HUES48 (cell line): ENCODE measurements around the gene TSPAN5.

Source experiments
- H3K27ac ChIP-seq: one replicate; pipeline ENCODE4 v1.7.0; 2013; ENCODE audit warnings: low read depth, low read length, inconsistent platforms
- H3K27me3 ChIP-seq: 2 replicates; pipeline ENCODE4 v1.6.1; 2013; ENCODE audit warnings: mild to moderate bottlenecking, low read length; ENCODE audit not compliant: control insufficient read depth, insufficient read depth
- H3K36me3 ChIP-seq: 2 replicates; pipeline ENCODE4 v1.6.1; 2013; ENCODE audit warnings: low read length; ENCODE audit not compliant: control insufficient read depth, insufficient read depth
- H3K4me1 ChIP-seq: 2 replicates; pipeline ENCODE4 v1.6.1; 2013; ENCODE audit warnings: mild to moderate bottlenecking, low read length; ENCODE audit not compliant: control insufficient read depth, insufficient read depth
- H3K4me3 ChIP-seq: 2 replicates; pipeline ENCODE4 v1.5.1; 2013; ENCODE audit warnings: mild to moderate bottlenecking, low read depth, low read length
- H3K9ac ChIP-seq: 2 replicates; pipeline ENCODE4 v1.6.1; 2013; ENCODE audit warnings: mild to moderate bottlenecking, low read depth, low read length, moderate library complexity
- H3K9me3 ChIP-seq: 2 replicates; pipeline ENCODE4 v1.6.1; 2013; ENCODE audit warnings: low read length; ENCODE audit not compliant: control insufficient read depth, insufficient read depth

TSPAN5 gene

DNA sequence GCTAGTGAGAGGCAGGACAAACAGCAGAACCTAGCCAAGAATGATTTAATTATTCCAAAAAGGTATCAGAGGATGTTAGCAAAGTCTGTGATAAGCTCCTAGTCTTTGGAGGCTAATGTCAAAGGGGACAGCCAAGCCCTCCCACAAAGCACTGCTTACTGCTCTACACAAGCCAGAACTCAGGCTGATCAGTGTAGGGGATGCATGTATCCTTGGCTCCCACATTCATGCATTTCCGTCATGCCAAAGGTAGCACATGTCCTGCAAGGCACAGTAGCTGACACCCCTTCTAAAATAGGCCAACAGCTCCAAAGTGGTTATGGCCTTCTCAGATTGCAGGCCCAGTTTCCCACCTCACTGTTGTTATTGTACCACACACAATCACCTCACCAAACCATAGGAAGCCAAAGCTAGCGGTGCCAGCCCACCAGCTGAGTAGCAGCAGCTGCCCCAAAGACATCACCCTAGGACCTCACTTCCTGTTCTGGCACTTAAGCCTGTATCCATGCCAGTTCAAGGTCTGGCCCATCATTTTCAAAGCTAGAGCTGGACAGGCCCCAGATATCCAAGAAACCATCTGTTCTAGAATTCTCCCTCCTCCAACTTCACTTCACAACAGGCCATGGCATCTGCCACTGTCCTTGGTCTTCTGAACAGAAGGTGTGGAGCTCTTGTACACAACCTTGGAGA is 40.9 kb downstream of the TSPAN5 start:
- H3K4me3 ChIP-seq, result no peak overlapping the region
- H3K9ac ChIP-seq, result no peak overlapping the region
- H3K36me3 ChIP-seq, result no peaks in the 10 kb centered on the region
- no peaks in the 10 kb centered on the region for H3K9me3 ChIP-seq
- H3K4me1 ChIP-seq, result peaks cover 26% of the 10 kb centered on the region
- H3K27ac ChIP-seq, result no peak overlapping the region
- no peaks in the 10 kb centered on the region for H3K27me3 ChIP-seq

DNA sequence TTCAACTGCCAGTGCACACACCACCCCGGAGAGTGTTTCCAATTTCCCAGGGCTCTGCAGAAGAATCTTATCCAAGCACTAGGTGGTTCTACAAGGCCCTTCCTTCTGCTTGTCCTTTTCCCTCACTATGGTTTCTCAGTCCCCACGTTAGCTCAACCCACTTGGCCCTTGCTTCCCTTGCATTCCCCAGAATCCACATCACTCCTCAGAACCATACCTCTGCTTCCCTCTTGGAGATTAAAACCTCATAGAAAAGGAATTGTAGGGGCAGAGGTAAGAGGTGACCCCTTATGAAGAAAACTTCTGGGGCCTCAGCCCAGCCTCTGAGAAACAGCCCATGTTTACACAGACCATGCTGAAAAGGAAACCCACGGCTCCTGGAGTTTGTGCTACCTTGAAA is 42.4 kb downstream of the TSPAN5 start:
- H3K36me3 ChIP-seq, result no peaks in the 10 kb centered on the region
- H3K4me1 ChIP-seq, result peaks cover 34% of the 10 kb centered on the region
- no peak overlapping the region for H3K4me3 ChIP-seq
- no peak overlapping the region for H3K27ac ChIP-seq
- H3K27me3 ChIP-seq, result no peaks in the 10 kb centered on the region
- H3K9ac ChIP-seq, result no peak overlapping the region
- no peaks in the 10 kb centered on the region for H3K9me3 ChIP-seq

DNA sequence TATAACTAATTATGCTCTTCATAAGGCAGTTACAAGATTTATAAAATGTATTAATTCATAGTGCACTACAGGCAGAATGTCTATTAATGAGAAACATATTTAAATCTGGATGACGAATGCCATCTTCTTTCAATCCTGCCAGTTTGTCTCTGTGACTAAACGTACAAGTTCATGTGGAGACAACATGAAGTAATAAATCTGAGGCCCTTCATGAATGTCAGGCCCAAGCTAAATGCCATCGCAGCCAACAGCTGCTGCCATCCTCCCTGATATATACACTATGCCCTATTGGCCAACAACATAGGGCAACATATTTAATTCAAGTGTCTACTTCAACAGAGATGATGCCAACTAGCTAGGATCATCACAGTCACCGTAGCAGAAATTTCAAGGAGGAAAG is 43.7 kb downstream of the TSPAN5 start:
- no peaks in the 10 kb centered on the region for H3K9me3 ChIP-seq
- no peak overlapping the region for H3K27ac ChIP-seq
- no peaks in the 10 kb centered on the region for H3K36me3 ChIP-seq
- no peak overlapping the region for H3K4me3 ChIP-seq
- H3K4me1 ChIP-seq, result peaks cover 36% of the 10 kb centered on the region
- H3K9ac ChIP-seq, result no peak overlapping the region
- H3K27me3 ChIP-seq, result no peaks in the 10 kb centered on the region

DNA sequence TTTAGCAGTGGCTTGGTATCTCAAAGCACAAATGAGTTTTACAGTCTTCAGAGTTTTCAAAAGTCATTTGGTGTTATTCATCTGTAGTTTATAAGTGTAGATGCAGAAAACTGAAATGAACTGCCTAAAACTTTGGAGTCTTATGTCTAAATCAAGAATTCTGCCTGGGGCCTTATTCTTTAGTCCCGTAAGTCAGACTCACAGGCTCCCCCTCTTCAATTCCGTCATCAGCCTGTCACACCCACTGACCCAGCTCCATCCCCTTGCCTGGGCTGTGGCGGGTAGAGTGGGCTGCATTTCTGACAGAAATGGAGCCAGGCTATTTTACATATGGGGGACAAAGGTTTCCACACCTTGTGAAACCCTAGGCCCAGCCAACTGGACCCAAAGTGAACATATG is 44.3 kb downstream of the TSPAN5 start:
- Histone ChIP-seq H3K27ac (no peak overlapping the region), H3K36me3 (no peaks in the 10 kb centered on the region), H3K9me3 (no peaks in the 10 kb centered on the region), H3K4me1 (peaks cover 41% of the 10 kb centered on the region), H3K27me3 (no peaks in the 10 kb centered on the region), H3K9ac (no peak overlapping the region), H3K4me3 (no peak overlapping the region)

DNA sequence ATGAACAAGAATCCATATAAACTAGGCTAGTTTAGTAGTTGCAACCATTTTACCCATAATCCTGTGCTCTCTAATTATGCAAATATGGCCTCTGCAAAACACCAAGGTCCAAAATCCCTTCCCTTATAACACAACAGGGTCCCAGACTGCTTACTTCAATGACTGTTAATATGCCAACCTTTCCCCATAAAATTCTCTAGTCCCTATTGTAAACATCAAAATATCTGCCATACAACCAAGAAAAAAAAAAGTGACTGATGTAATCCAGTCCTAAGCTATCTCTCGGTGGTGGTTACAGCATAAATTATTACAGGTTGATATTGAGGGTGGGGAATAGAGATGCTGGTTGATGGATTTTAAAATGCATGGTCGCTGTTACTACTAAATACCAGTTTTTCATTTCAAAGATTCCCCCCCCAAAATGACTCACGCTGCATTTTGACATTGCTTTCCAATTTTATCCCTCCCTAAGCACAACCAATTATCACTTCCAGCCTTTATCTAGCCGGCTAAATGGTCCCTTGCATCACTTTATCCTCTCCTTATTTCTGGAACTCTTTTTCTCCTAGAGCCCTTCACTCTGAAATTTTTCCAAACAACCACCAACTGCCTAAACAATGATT is 44.8 kb downstream of the TSPAN5 start:
- Histone ChIP-seq H3K4me3 (no peak overlapping the region), H3K9ac (no peak overlapping the region), H3K36me3 (no peaks in the 10 kb centered on the region), H3K27me3 (no peaks in the 10 kb centered on the region), H3K4me1 (peaks cover 42% of the 10 kb centered on the region), H3K27ac (no peak overlapping the region), H3K9me3 (no peaks in the 10 kb centered on the region)

DNA sequence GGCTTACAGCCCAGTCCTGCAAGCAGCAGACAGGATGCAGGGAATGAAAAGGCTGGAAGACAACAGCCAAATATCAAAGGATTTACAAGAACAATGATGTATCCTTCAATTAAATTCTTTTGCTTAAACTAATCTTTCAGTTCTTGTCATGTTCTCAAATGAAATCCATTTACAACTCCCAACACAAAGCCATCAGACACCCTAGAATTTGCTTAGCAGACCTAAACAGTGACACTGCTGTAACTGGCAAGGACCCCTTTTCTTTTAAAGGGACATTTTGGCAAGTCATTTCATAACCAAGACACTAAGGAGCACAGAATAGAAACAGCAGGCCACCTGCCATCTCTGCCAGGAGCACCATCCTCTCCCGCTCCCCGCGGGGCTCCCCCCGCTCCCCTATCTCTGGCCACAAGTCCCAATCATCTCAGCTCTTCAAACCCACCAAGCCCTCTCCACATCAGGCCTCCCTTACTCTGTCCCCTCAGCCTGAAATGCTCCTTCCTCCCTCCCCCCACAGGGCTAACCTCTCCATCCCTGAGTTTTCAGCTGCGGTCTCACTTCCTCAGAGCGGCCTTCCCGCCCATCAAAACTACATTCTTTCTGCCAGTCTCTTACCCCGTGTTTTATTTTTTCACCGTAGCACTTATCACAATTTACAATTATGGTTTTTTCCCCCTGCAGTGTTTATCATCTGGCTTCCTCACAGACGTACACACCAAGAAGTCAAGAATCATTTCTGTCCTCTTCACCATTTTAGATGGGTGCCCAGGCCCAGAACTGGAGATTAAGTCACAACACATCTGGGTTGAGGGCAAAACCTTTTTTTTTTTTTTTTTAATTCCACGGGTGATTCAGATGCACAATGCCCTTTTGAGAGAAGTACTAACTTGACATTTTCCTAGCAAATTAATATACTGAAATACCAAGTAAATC is 45.8 kb downstream of the TSPAN5 start:
- no peak overlapping the region for H3K9ac ChIP-seq
- H3K36me3 ChIP-seq, result no peaks in the 10 kb centered on the region
- H3K27me3 ChIP-seq, result no peaks in the 10 kb centered on the region
- H3K4me3 ChIP-seq, result no peak overlapping the region
- peaks cover 42% of the 10 kb centered on the region for H3K4me1 ChIP-seq
- no peak overlapping the region for H3K27ac ChIP-seq
- no peaks in the 10 kb centered on the region for H3K9me3 ChIP-seq

DNA sequence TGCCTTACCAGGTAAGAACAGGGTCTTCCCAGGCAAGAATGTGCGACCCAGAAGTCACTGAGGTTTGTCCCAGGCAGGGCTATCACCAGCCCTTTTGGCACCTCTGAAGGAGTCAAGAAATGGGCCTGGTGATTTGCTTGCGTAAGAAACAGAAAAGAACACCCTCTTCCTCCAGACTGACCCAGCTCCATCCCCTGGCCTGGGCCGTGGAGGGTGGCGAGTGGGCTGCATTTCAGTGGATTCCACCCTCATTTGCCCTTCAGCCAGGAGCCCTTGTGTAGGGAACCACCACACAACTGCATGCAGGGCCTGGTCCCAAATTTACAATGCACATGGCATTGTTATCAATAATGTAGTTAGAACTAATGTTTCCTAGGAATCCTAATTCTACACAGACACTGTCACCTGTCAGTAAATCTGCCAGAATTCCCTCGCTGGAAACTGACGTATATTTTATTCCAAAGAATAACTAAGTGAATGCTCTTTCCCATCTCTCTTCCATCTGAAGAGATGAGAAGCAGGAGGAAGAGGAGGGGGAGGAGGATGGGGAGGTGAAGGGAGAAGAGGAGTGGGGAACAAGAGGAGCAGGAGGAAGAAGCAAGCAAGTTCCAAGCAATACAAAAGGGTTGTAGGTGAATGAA is 46.6 kb downstream of the TSPAN5 start:
- H3K9ac ChIP-seq, result no peak overlapping the region
- no peaks in the 10 kb centered on the region for H3K36me3 ChIP-seq
- H3K4me3 ChIP-seq, result no peak overlapping the region
- H3K27me3 ChIP-seq, result no peaks in the 10 kb centered on the region
- H3K4me1 ChIP-seq, result peaks cover 48% of the 10 kb centered on the region
- H3K9me3 ChIP-seq, result no peaks in the 10 kb centered on the region
- H3K27ac ChIP-seq, result no peak overlapping the region

DNA sequence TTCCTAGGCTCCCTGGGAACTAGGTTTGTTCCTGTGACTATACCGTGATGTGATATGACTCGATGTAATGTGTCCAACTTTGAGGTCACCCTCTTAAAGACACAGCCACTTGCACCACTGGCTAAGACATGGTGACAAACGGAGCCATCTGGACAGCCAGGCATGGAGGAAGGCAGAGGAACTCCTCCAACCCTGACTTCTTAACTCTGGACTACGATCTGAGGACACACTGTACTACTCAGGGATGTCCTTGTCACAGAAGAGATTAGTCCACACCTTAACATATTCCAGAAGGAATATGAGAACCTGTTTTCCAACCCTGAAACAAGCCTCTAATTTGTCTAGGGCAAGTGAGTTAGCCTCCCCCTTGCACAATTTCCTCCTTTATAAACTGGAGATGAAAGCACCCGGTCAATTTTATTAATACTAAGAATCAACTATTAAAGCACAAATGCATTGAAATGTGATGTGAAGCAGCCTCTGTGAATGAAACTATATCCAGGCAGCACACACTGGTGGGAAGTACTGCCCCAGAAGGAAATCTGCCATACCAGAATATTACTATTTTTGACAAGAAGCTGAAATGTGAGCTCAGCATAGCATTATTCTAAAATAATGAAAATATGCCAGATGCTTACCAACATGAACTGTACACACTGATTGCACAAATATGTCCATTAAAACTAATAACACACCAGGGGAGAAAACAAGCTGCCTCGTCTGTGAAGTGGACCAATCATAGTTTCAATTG is 47.3 kb downstream of the TSPAN5 start:
- Histone ChIP-seq H3K27ac (no peak overlapping the region), H3K36me3 (no peaks in the 10 kb centered on the region), H3K27me3 (no peaks in the 10 kb centered on the region), H3K4me1 (peaks cover 55% of the 10 kb centered on the region), H3K4me3 (no peak overlapping the region), H3K9ac (no peak overlapping the region), H3K9me3 (no peaks in the 10 kb centered on the region)

DNA sequence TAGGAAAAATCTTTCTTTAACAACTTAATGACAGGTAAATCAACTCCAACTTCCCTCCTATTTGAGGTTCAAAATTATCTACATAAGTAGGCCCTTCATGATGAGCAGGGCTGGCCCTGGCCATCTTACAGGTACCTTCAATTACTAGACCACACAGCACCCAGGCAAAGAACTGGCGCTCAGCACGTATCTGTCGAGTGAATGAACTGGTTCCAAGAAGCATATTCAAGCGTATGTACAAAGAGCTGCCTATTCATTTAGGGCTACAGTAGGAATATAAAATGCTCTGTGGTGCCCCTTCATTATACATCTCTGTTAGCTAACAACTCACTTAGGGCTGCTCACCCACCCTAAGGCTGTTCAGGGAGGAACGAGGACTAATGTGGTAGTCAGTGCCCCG is 48.0 kb downstream of the TSPAN5 start:
- Histone ChIP-seq H3K9ac (peak overlapping the region; percentile 14; the same call in 1 of the 2 replicates), H3K4me3 (no peak overlapping the region), H3K4me1 (peaks cover 57% of the 10 kb centered on the region), H3K27me3 (no peaks in the 10 kb centered on the region), H3K27ac (no peak overlapping the region), H3K36me3 (no peaks in the 10 kb centered on the region), H3K9me3 (no peaks in the 10 kb centered on the region)

DNA sequence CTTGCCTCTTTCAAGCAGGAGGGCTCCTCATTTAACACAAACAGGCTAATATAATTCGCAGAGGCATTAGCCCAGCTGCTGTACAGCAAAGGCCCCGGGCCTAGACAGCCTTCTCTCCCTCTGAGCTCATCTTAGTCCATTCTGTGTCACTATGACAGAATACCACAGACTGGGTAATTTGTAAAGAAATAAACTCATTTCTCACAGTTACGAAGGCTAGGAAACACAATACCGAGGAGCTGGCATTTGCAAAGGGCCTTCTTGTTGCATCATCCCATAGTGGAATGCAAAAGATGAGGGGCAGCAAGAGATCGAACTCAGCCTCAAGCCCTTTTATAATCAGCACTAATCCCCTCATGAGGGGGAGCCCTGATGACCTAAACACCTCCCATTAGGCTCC is 48.5 kb downstream of the TSPAN5 start:
- no peak overlapping the region for H3K27ac ChIP-seq
- H3K4me1 ChIP-seq, result peaks cover 57% of the 10 kb centered on the region
- H3K9me3 ChIP-seq, result no peaks in the 10 kb centered on the region
- no peaks in the 10 kb centered on the region for H3K36me3 ChIP-seq
- no peaks in the 10 kb centered on the region for H3K27me3 ChIP-seq
- 0 out of 2 replicates have a peak overlapping the region, but pooled peaks have one; percentile 14 for H3K9ac ChIP-seq
- no peak overlapping the region for H3K4me3 ChIP-seq
